Measurements from ENCODE around the gene SLC16A4. TPM values are rescaled to one million over a fixed set of nuclear protein-coding genes. Genes with fewer than 3 reads are reported as not detected.

Gene SLC16A4
- total RNA-seq, 1 donor from 2014 or later = 14.8 TPM

GRCh38 chr1:110319332-110320167 lies 71.3 kb downstream of the SLC16A4 start:
- no peak for DNase-seq (ENCODE audit: low read depth)

GRCh38 chr1:110318046-110318445 lies 72.8 kb downstream of the SLC16A4 start:
- H3K36me3 ChIP-seq (ENCODE audit: insufficient read depth, low read length) = no peaks in the 10 kb centered on the region
- no peak for FAIRE-seq
- TF ChIP-seq EZH2 (IDR thresholded peaks at IDR 0.05; ENCODE audit: insufficient read depth, low read length) (no peak), CTCF (IDR thresholded peaks at IDR 0.05; ENCODE audit: insufficient read depth, low read depth, low read length) (no peak)
- H4K20me1 ChIP-seq (ENCODE audit: insufficient read depth, low read length) = no peaks in the 10 kb centered on the region
- H3K27me3 ChIP-seq (ENCODE audit: insufficient read depth, low read length) = no peaks in the 10 kb centered on the region
- Mint-ChIP-seq H3K27ac (ENCODE audit: unreplicated experiment) (no peak overlapping the region), H3K4me3 (ENCODE audit: unreplicated experiment) (no peak overlapping the region), H3K4me1 (ENCODE audit: low read depth, unreplicated experiment) (no peaks in the 10 kb centered on the region), H3K27me3 (ENCODE audit: low read depth, unreplicated experiment) (peaks cover 19% of the 10 kb centered on the region), H3K36me3 (ENCODE audit: low read depth, unreplicated experiment) (no peaks in the 10 kb centered on the region), H3K9me3 (ENCODE audit: unreplicated experiment) (peaks cover 4% of the 10 kb centered on the region)
- H3K4me3 ChIP-seq (ENCODE audit: insufficient read depth, low read depth, low read length) = no peak overlapping the region
- H3K9ac ChIP-seq (ENCODE audit: low read length) = no peak overlapping the region
- DNase-seq (ENCODE audit: low read depth) = no peak
- H3K27ac ChIP-seq (ENCODE audit: low read depth, low read length) = no peak overlapping the region
- no peaks in the 10 kb centered on the region for H3K79me2 ChIP-seq (ENCODE audit: insufficient read depth, low read length)
- no peak overlapping the region for H2AFZ ChIP-seq (ENCODE audit: low read depth, low read length)
- H3K9me3 ChIP-seq (ENCODE audit: insufficient read depth, low read depth, low read length) = no peaks in the 10 kb centered on the region
- no peaks in the 10 kb centered on the region for H3K4me1 ChIP-seq (ENCODE audit: insufficient read depth, low read length)
- H3K4me2 ChIP-seq (ENCODE audit: low read length) = no peak overlapping the region

More at GRCh38 chr1:110319332-110320167, 71.3 kb downstream of the SLC16A4 start:
- TF ChIP-seq CTCF (IDR thresholded peaks at IDR 0.05; ENCODE audit: insufficient read depth, low read depth, low read length) (no peak), EZH2 (IDR thresholded peaks at IDR 0.05; ENCODE audit: insufficient read depth, low read length) (no peak)
- Histone ChIP-seq H3K79me2 (ENCODE audit: insufficient read depth, low read length) (no peaks in the 10 kb centered on the region), H3K4me3 (ENCODE audit: insufficient read depth, low read depth, low read length) (no peak overlapping the region), H4K20me1 (ENCODE audit: insufficient read depth, low read length) (no peaks in the 10 kb centered on the region), H3K4me1 (ENCODE audit: insufficient read depth, low read length) (no peaks in the 10 kb centered on the region), H3K4me2 (ENCODE audit: low read length) (no peak overlapping the region), H3K36me3 (ENCODE audit: insufficient read depth, low read length) (no peaks in the 10 kb centered on the region), H3K9me3 (ENCODE audit: insufficient read depth, low read depth, low read length) (no peaks in the 10 kb centered on the region), H2AFZ (ENCODE audit: low read depth, low read length) (no peak overlapping the region), H3K27ac (ENCODE audit: low read depth, low read length) (no peak overlapping the region), H3K9ac (ENCODE audit: low read length) (no peak overlapping the region), H3K27me3 (ENCODE audit: insufficient read depth, low read length) (no peaks in the 10 kb centered on the region)
- H3K9me3 Mint-ChIP-seq (ENCODE audit: unreplicated experiment) = peaks cover 4% of the 10 kb centered on the region
- no peak for FAIRE-seq
- H3K36me3 Mint-ChIP-seq (ENCODE audit: low read depth, unreplicated experiment) = no peaks in the 10 kb centered on the region
- H3K4me3 Mint-ChIP-seq (ENCODE audit: unreplicated experiment) = peak overlapping the region; percentile 11
- no peak overlapping the region for H3K27ac Mint-ChIP-seq (ENCODE audit: unreplicated experiment)
- no peaks in the 10 kb centered on the region for H3K4me1 Mint-ChIP-seq (ENCODE audit: low read depth, unreplicated experiment)
- peaks cover 14% of the 10 kb centered on the region for H3K27me3 Mint-ChIP-seq (ENCODE audit: low read depth, unreplicated experiment)

GRCh38 chr1:110316735-110317134 lies 74.1 kb downstream of the SLC16A4 start:
- H3K27me3 ChIP-seq (ENCODE audit: insufficient read depth, low read length) = no peaks in the 10 kb centered on the region
- peaks cover 25% of the 10 kb centered on the region for H3K27me3 Mint-ChIP-seq (ENCODE audit: low read depth, unreplicated experiment)
- no peak overlapping the region for H3K4me3 Mint-ChIP-seq (ENCODE audit: unreplicated experiment)
- H3K36me3 Mint-ChIP-seq (ENCODE audit: low read depth, unreplicated experiment) = no peaks in the 10 kb centered on the region
- no peaks in the 10 kb centered on the region for H3K9me3 ChIP-seq (ENCODE audit: insufficient read depth, low read depth, low read length)
- H3K36me3 ChIP-seq (ENCODE audit: insufficient read depth, low read length) = no peaks in the 10 kb centered on the region
- H2AFZ ChIP-seq (ENCODE audit: low read depth, low read length) = no peak overlapping the region
- H3K4me3 ChIP-seq (ENCODE audit: insufficient read depth, low read depth, low read length) = no peak overlapping the region
- H4K20me1 ChIP-seq (ENCODE audit: insufficient read depth, low read length) = no peaks in the 10 kb centered on the region
- no peak overlapping the region for H3K9ac ChIP-seq (ENCODE audit: low read length)
- H3K9me3 Mint-ChIP-seq (ENCODE audit: unreplicated experiment) = peaks cover 4% of the 10 kb centered on the region
- TF ChIP-seq CTCF (IDR thresholded peaks at IDR 0.05; ENCODE audit: insufficient read depth, low read depth, low read length) (no peak), EZH2 (IDR thresholded peaks at IDR 0.05; ENCODE audit: insufficient read depth, low read length) (no peak)
- H3K4me1 ChIP-seq (ENCODE audit: insufficient read depth, low read length) = peaks cover 3% of the 10 kb centered on the region
- no peak overlapping the region for H3K4me2 ChIP-seq (ENCODE audit: low read length)
- no peak for FAIRE-seq
- no peak overlapping the region for H3K27ac Mint-ChIP-seq (ENCODE audit: unreplicated experiment)
- H3K27ac ChIP-seq (ENCODE audit: low read depth, low read length) = no peak overlapping the region
- no peaks in the 10 kb centered on the region for H3K79me2 ChIP-seq (ENCODE audit: insufficient read depth, low read length)
- DNase-seq (ENCODE audit: low read depth) = no peak
- H3K4me1 Mint-ChIP-seq (ENCODE audit: low read depth, unreplicated experiment) = no peaks in the 10 kb centered on the region
